ENCODE results near the gene AP1S1. TPM values are rescaled to one million over a fixed set of nuclear protein-coding genes. Genes with fewer than 3 reads are reported as not detected.

The AP1S1 gene
- total and polyA plus RNA-seq, 2 of the 13 experiments (the other 11 are each of a cell fraction or from before 2014, with no cell fraction given) = 57.5 to 68.1 TPM

- TF ChIP-seq SMC3 (IDR thresholded peaks at IDR 0.05; ENCODE audit: low read length) (no peak), KLF11 (CRISPR knock-in tag; IDR thresholded peaks at IDR 0.05) (peak; percentile 99), MIER3 (CRISPR knock-in tag; IDR thresholded peaks at IDR 0.05; ENCODE audit: borderline replicate concordance) (peak; percentile 94; the same call in 1 of the 2 replicates), RXRA (CRISPR knock-in tag; IDR thresholded peaks at IDR 0.05) (peak; percentile 89), MATR3 (CRISPR knock-in tag; IDR thresholded peaks at IDR 0.05) (no peak), ZNF225 (CRISPR knock-in tag; IDR thresholded peaks at IDR 0.05) (peak; percentile 96; the same call in 1 of the 2 replicates), ZNF879 (CRISPR knock-in tag; IDR thresholded peaks at IDR 0.05) (peak; percentile 88; the same call in 1 of the 2 replicates), PTBP1 (IDR thresholded peaks at IDR 0.05; ENCODE audit: low read depth, low read length, poor library complexity, severe bottlenecking) (peak; percentile 63), ZNF260 (CRISPR knock-in tag; IDR thresholded peaks at IDR 0.05; ENCODE audit: borderline replicate concordance, low read depth) (no peak), TFDP2 (CRISPR knock-in tag; IDR thresholded peaks at IDR 0.05) (peak; percentile 78), ZBTB7A (CRISPR knock-in tag; IDR thresholded peaks at IDR 0.05) (peak; percentile 90), ZEB1 (IDR thresholded peaks at IDR 0.05; ENCODE audit: insufficient replicate concordance, low read depth) (no peak), ZNF296 (CRISPR knock-in tag; conservative IDR thresholded peaks at IDR 0.05) (peak; percentile 95), HOXD1 (CRISPR knock-in tag; IDR thresholded peaks at IDR 0.05) (peak; percentile 99), ELF1 (CRISPR knock-in tag; IDR thresholded peaks at IDR 0.05) (peak; percentile 74), RARG (CRISPR knock-in tag; IDR thresholded peaks at IDR 0.05; ENCODE audit: low read depth) (no peak; the same call in 1 of the 2 replicates), ZNF567 (CRISPR knock-in tag; IDR thresholded peaks at IDR 0.05; ENCODE audit: borderline replicate concordance) (0 out of 2 replicates have a peak, but pooled peaks have one; percentile 38), KDM5B (CRISPR knock-in tag; IDR thresholded peaks at IDR 0.05; ENCODE audit: borderline replicate concordance) (peak; percentile 99), ATF7 (IDR thresholded peaks at IDR 0.05) (peak; percentile 44; the same call in 1 of the 2 replicates), ATF7 (CRISPR knock-in tag; IDR thresholded peaks at IDR 0.05) (peak; percentile 78; the same call in 1 of the 2 replicates)
- TF ChIP-seq, protein P1, sequence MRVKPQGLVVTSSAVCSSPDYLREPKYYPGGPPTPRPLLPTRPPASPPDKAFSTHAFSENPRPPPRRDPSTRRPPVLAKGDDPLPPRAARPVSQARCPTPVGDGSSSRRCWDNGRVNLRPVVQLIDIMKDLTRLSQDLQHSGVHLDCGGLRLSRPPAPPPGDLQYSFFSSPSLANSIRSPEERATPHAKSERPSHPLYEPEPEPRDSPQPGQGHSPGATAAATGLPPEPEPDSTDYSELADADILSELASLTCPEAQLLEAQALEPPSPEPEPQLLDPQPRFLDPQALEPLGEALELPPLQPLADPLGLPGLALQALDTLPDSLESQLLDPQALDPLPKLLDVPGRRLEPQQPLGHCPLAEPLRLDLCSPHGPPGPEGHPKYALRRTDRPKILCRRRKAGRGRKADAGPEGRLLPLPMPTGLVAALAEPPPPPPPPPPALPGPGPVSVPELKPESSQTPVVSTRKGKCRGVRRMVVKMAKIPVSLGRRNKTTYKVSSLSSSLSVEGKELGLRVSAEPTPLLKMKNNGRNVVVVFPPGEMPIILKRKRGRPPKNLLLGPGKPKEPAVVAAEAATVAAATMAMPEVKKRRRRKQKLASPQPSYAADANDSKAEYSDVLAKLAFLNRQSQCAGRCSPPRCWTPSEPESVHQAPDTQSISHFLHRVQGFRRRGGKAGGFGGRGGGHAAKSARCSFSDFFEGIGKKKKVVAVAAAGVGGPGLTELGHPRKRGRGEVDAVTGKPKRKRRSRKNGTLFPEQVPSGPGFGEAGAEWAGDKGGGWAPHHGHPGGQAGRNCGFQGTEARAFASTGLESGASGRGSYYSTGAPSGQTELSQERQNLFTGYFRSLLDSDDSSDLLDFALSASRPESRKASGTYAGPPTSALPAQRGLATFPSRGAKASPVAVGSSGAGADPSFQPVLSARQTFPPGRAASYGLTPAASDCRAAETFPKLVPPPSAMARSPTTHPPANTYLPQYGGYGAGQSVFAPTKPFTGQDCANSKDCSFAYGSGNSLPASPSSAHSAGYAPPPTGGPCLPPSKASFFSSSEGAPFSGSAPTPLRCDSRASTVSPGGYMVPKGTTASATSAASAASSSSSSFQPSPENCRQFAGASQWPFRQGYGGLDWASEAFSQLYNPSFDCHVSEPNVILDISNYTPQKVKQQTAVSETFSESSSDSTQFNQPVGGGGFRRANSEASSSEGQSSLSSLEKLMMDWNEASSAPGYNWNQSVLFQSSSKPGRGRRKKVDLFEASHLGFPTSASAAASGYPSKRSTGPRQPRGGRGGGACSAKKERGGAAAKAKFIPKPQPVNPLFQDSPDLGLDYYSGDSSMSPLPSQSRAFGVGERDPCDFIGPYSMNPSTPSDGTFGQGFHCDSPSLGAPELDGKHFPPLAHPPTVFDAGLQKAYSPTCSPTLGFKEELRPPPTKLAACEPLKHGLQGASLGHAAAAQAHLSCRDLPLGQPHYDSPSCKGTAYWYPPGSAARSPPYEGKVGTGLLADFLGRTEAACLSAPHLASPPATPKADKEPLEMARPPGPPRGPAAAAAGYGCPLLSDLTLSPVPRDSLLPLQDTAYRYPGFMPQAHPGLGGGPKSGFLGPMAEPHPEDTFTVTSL (CRISPR knock-in tag; IDR thresholded peaks at IDR 0.05; ENCODE audit: borderline replicate concordance) = 0 out of 2 replicates have a peak, but pooled peaks have one; percentile 54
- TF ChIP-seq, protein P2, sequence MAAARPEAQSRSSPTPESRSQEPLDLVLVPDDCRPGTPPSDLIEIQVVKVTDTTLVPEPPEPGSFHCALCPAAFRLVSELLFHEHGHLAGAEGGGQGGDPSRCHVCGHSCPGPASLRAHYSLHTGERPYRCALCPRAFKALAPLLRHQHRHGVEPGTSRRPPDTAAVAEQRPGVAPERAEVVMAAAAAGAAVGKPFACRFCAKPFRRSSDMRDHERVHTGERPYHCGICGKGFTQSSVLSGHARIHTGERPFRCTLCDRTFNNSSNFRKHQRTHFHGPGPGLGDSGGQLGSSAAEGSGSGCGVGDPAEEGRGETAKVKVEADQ (CRISPR knock-in tag; IDR thresholded peaks at IDR 0.05; ENCODE audit: borderline replicate concordance) = peak; percentile 99
Observed at GRCh38 chr7:101165075-101165957, 11.0 kb downstream of the AP1S1 start, which contains the start of gene VGF (continued).

All from HepG2 (cell line).